Activated T-helper 17 cell treated with anti-CD3 and anti-CD28 coated beads, Interleukin-2, amount 50 U/mL, for 72 hours (primary cell): ENCODE data around the gene TOP2A. TPM values are rescaled to one million over a fixed set of nuclear protein-coding genes. Genes with fewer than 3 reads are reported as not detected.
"Not testable (repeated sequence)": the region's sequence is repeated elsewhere in the genome, so short reads cannot be mapped to it uniquely, and the experiment has no call there.

Experiments
- ATAC-seq: fragments of 150-1000 bp; cut with Tn5 transposase; replicated peaks from 2 replicates; pipeline ENCODE4 v1.10.0; 2021; ENCODE audit warnings: mild to moderate bottlenecking, moderate library complexity
- H3K27ac Mint-ChIP-seq: one replicate; pipeline ENCODE4 v1.8.0; 2022; ENCODE audit warnings: mixed read lengths
- H3K27me3 Mint-ChIP-seq: one replicate; pipeline ENCODE4 v1.8.0; 2022; ENCODE audit warnings: mixed read lengths
- H3K36me3 Mint-ChIP-seq: one replicate; pipeline ENCODE4 v1.8.0; 2022; ENCODE audit warnings: low read depth, mild to moderate bottlenecking, mixed read lengths
- H3K4me1 Mint-ChIP-seq: one replicate; pipeline ENCODE4 v1.8.0; 2022; ENCODE audit warnings: mixed read lengths
- H3K4me3 Mint-ChIP-seq: one replicate; pipeline ENCODE4 v1.8.0; 2022; ENCODE audit warnings: mild to moderate bottlenecking, mixed read lengths
- H3K9me3 Mint-ChIP-seq: one replicate; pipeline ENCODE4 v1.8.0; 2022; ENCODE audit warnings: mixed read lengths
- total RNA-seq, 2 donors: library from RNA; stranded (reverse); gene quantifications; one replicate each; pipeline ENCODE4 v1.2.3, GENCODE V29; 2022

The TOP2A gene
- total RNA-seq, 2 donors from 2014 or later: 230 to 257 TPM

DNA sequence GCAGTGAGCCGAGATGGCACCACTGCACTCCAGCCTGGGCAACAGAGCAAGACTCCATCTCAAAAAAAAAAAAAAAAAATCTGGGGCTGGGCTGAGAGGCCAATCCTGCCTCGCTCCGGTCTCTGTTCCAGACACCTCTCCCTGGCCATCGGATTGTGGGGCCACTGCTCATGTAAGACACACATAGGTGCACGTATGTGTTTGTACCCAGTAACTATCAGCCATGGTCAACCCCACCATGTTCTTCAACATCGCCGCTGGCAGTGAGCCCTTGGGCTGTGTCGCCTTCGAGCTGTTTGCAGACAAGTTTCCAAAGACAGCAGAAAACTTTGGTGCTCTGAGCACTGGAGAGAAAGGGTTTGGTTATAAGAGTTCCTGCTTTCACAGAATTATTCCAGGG, 50.0 kb downstream of the TOP2A start:
- not testable (repeated sequence) for H3K27me3 Mint-ChIP-seq, H3K36me3 Mint-ChIP-seq, H3K9me3 Mint-ChIP-seq, H3K4me1 Mint-ChIP-seq, H3K27ac Mint-ChIP-seq, ATAC-seq, H3K4me3 Mint-ChIP-seq

DNA sequence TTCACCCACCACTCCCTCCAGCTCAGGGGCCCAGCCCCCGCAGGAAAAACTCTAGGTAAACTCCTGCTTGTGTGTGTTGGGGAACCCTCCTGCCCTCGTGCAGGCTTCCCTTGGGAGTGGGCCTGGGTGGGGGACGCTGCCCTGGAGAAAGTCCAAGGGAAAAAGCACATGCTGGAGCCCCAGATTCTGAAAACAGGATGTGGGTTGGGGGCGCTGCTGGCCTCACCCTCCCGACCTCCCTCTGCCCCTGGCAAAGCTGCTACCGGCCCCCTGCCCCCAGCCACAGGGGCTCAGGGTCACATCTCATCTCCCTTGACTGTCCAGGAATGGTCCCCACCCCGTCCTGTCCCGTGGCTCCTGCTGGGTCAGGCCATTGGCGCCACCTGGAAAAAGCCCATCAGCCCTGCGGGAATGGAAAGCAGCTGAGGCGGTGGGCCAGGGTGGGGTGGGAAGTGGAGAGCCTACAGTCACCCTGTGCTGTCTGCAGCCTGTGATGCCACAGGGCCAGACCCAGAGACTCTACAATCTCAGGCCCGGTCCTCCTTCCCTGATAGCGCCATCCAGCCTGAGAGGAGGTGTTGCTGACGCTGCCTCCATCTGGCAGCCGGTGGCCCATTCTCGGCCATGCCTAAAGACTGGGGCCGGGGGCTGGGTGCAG, 50.7 kb downstream of the TOP2A start:
- Mint-ChIP-seq H3K27me3 (peaks cover 2% of the 10 kb centered on the region), H3K4me1 (peaks cover 5% of the 10 kb centered on the region), H3K4me3 (no peak overlapping the region), H3K27ac (no peak overlapping the region), H3K36me3 (no peaks in the 10 kb centered on the region), H3K9me3 (no peaks in the 10 kb centered on the region)
- no peak for ATAC-seq

DNA sequence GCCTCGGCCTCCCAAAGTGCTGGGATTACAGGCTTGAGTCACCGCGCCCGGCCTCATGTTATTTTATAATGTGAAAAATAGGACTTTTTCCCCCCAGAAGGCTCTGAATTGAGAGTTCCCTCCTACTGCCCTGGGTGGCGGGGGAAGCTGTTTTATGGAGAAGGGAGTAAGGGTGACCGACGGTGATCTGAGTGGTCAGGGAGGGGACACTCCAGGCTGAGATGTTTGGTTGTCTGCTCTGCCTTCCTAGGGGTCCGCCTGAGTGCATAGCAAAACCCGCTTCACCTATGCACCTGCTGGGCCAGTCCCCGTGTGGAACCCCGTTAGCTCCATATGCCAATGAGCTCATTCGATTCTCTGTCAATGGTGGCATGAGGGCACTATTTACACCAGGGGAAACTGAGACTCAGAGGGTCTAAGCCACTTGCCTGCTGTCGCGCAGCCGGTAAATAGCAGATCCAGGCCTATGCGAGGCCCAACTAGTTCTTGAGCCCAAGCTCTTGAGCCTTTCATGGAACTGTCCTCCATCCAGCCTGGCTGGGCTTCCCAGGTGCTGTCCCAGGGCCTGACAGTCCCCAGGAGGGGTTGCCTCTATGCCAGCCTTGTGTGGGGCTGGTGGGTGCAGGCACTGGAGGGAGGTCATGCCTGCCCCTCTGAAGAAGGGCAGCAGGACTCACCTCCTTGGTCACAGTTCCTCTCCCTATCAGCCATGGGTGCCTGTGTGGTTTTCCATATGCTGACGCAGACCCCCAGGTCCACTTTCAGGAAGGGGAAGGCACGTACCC, 51.4 kb downstream of the TOP2A start:
- Mint-ChIP-seq H3K27me3 (peaks cover 6% of the 10 kb centered on the region), H3K36me3 (no peaks in the 10 kb centered on the region), H3K9me3 (no peaks in the 10 kb centered on the region), H3K4me3 (no peak overlapping the region), H3K27ac (no peak overlapping the region), H3K4me1 (peaks cover 3% of the 10 kb centered on the region)
- no peak for ATAC-seq

DNA sequence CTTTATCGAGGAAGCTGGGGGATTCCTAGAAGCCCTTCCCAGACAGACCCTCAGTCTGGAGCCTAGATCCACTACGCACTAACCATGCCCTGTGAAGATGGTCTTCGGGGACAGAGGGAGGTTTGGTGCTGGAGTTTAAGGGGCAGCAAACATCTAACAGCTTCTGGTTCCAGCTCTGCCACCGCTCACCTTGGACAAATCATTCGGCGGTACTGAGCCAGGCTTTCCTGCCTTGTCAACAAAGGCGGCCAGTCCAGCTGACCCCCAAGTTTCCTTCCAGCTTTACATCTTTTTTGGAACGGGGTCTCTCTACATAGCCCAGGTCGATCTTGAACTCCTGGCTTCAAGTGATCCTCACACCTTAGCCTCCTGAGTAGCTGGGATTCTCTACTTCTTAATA, 52.8 kb downstream of the TOP2A start:
- Mint-ChIP-seq H3K4me3 (peak overlapping the region; percentile 12), H3K9me3 (no peaks in the 10 kb centered on the region), H3K4me1 (no peaks in the 10 kb centered on the region), H3K36me3 (no peaks in the 10 kb centered on the region), H3K27me3 (peaks cover 13% of the 10 kb centered on the region), H3K27ac (no peak overlapping the region)
- ATAC-seq: no peak

DNA sequence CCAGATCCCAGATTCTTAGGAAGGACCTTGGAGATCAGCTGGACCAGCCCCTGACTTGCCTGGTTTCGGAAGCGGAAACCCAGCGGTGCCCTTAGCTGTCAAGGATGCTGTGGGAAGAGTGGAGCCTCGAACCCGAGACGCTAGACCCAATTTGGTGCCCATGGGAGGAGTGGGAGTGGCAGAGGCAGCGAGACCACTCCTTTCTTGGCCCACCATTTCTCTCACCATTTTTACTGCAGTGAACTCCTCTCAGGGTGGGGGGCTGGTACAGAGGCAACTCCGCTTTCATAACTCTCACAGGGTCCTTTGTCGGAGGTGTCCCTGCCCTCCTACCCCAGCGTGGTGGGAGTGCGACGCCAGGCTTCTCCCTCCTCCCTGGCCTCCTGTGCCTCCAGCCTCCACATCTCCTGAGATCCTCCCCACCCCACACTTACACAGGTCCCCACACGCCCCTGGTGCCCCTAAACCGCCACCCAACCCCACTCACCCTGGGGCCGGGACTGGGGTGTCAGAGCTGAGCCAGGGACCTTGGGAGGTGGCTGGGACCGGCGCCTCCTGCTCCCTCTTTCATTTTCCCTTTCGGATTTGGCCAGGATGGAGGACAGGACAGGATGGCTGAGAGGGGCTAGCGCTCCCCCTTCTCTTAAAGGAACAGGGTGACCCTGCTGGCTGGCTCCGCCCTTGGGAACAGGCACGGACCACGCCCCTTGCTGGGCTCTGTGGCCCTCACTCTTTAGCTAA, 53.4 kb downstream of the TOP2A start, which contains the start of gene GJD3:
GJD3 (minus strand) TSS at position 617 of the 741 bp plus-strand sequence. CDS start 922 bp downstream, outside the sequence.
- Mint-ChIP-seq H3K9me3 (no peaks in the 10 kb centered on the region), H3K27ac (no peak within 1 kb of the TSS), H3K4me3 (peak within 1 kb of the TSS; percentile 38), H3K4me1 (no peaks in the 10 kb centered on the region), H3K36me3 (no peaks in the 10 kb centered on the region), H3K27me3 (peaks cover 13% of the 10 kb centered on the region)
- ATAC-seq: no peak

DNA sequence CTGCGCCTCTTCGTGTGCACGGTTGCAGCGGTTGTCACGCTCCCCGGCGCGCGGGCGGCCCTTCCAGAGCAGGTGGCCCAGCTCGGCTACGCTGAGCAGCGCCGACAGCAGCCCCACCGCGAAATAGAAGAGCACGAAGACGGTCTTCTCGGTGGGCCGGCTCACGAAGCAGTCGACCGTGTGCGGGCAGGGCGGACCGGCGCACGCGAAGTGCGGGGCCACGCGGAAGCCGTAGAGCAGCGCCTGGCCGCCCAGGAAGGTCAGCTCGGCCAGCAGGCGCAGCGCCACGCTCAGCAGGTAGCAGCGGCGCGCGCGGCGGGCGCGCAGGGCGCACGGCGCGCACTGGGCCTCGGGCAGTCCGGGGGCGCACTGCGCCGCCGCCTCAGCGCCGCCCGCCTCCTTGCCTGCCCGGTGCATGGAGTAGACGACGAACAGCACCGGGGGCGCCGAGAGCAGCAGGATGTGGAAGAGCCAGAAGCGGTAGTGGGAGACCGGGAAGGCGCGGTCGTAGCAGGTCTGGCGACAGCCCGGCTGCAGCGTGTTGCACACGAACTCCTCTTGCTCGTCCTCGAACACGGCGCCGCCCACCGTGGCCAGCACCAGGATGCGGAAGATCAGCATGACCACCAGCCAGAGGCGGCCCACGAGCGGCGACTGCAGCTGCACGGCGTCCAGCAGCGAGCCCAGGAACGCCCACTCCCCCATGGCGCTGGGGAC, 54.4 kb downstream of the TOP2A start:
- peak overlapping the region; percentile 38 for H3K4me3 Mint-ChIP-seq
- H3K36me3 Mint-ChIP-seq: no peaks in the 10 kb centered on the region
- peak; percentile 38 for ATAC-seq
- no peak overlapping the region for H3K27ac Mint-ChIP-seq
- peaks cover 13% of the 10 kb centered on the region for H3K27me3 Mint-ChIP-seq
- H3K4me1 Mint-ChIP-seq: no peaks in the 10 kb centered on the region
- H3K9me3 Mint-ChIP-seq: no peaks in the 10 kb centered on the region

DNA sequence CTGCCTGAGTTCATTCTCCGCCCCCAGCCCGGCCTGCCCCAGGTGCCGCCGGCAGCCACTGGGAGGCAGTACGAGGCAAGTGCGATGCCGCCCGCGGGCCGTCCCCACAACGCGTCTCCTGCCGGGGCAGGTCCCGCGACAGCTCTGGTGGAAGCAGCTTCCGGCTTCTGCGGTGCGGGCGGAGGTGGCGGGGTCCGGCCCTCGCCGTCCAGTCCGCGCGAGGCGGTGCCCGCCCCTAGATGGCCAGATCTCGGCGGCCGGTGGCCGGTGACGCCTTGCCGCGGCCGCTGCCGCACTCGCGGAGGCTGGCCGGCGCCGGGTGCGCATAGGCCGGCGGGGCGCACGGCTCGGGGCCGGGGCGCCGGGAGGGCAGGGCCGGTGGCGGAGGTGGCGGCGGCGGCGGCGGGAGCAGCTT, 55.0 kb downstream of the TOP2A start:
- H3K9me3 Mint-ChIP-seq: no peaks in the 10 kb centered on the region
- H3K4me1 Mint-ChIP-seq: no peaks in the 10 kb centered on the region
- no peaks in the 10 kb centered on the region for H3K36me3 Mint-ChIP-seq
- ATAC-seq: peak; percentile 93
- H3K4me3 Mint-ChIP-seq: peak overlapping the region; percentile 38
- H3K27me3 Mint-ChIP-seq: peaks cover 13% of the 10 kb centered on the region
- H3K27ac Mint-ChIP-seq: no peak overlapping the region

DNA sequence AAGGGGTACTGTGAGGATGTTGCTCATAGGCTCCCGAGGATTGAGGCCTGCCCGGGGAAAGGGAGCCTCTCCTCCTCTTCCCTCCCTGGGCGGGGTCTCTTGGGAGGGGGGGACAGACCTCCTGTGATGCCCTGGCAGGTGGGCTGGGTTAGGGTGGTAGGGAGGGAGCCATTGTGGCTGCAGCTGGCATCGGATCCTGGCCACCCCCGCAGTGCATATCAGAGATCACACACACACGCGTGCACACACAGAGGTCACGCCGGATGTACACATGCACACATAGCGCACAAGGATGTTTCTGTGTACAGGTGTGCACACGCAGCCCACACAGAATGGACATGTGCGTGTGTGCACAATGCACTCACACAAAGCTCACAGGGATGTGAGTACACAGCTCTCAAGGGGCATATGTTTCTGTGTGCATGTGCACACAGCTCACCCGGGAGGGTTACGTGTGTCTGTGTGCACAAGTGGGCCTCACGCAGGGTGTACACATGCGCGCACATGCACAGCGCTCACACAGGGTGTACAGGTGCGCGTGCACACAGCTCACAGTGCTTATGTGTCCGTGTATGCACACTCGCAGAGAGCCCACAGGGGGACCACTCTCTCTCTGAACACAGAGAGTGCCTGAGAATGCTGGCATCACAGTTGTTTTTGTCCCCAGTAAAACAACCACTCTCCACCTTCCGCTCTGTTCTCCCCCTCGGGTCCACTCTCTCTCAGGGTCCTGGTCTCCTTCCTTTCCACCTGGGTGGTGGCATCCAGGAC, 55.6 kb downstream of the TOP2A start:
- Mint-ChIP-seq H3K36me3 (peaks cover under 1% of the 10 kb centered on the region), H3K4me1 (no peaks in the 10 kb centered on the region), H3K27me3 (peaks cover 13% of the 10 kb centered on the region), H3K27ac (no peak overlapping the region), H3K4me3 (peak overlapping the region; percentile 38), H3K9me3 (no peaks in the 10 kb centered on the region)
- peak; percentile 4 for ATAC-seq

DNA sequence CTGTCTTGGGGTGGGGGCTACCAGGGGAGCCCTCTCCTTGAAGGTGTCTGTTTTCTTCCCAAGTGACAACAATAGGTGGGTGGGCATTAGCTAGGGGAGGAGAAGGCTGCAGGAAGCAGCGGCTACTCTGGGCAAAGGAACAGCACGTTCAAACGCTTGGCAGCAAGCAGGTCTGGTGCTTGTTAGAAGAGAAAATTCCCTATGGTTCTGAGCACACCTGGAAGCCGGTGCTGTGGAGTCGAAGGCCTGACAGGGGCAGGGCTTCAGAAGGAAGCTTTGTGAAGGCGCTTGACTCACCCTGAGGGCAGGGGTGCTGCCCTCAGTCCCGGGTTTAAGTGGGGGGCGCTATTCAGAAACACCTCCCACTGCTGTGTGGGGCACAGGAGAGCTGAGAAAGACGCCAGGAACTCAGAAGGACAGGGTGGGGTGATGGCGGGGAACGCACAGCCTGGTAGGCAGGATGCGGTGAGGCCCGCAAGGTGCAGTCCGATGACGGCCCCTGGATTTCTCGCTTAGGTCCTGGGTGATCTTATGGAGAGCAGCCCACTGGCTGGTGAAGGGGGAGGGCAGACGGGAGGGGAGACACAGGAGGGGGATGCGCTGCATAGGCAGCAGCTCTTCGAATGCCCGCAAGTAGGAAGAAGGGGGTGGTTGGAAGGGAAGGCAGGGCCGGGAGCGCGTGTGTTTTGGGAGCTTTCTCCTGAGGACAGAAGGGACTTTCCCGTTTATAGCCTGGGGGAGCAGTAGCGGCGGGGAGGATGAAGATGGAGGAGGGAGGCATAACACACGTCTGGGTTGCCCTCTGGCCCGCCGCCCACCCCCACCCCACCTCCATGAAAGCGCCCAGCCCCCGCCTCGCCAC, 56.4 kb downstream of the TOP2A start:
- Mint-ChIP-seq H3K27me3 (peaks cover 13% of the 10 kb centered on the region), H3K36me3 (peaks cover 5% of the 10 kb centered on the region), H3K9me3 (no peaks in the 10 kb centered on the region), H3K4me3 (peak overlapping the region; percentile 38), H3K4me1 (no peaks in the 10 kb centered on the region), H3K27ac (no peak overlapping the region)
- no peak for ATAC-seq

DNA sequence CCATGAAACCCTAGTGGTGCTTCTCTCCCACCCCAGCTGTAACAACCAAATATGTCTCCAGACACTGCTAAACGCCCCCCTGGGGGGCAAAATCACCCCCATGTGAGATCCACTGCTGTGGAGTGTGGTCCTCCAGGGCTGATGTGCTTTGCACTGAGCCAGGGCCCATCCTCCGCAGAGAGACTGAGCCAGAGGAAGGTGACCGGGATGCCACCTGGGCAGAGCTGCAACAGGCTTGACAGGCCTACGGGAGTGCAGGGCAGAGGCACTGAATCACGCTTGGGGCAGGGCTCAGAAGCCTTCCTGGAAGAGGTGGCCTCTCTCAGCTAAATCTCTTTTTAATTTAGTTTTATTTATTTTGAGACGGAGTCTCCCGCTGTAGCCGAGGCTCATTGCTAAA, 57.6 kb downstream of the TOP2A start:
- H3K36me3 Mint-ChIP-seq: peaks cover 11% of the 10 kb centered on the region
- H3K4me1 Mint-ChIP-seq: no peaks in the 10 kb centered on the region
- no peak overlapping the region for H3K27ac Mint-ChIP-seq
- no peaks in the 10 kb centered on the region for H3K9me3 Mint-ChIP-seq
- peaks cover 13% of the 10 kb centered on the region for H3K27me3 Mint-ChIP-seq
- ATAC-seq: no peak
- no peak overlapping the region for H3K4me3 Mint-ChIP-seq

DNA sequence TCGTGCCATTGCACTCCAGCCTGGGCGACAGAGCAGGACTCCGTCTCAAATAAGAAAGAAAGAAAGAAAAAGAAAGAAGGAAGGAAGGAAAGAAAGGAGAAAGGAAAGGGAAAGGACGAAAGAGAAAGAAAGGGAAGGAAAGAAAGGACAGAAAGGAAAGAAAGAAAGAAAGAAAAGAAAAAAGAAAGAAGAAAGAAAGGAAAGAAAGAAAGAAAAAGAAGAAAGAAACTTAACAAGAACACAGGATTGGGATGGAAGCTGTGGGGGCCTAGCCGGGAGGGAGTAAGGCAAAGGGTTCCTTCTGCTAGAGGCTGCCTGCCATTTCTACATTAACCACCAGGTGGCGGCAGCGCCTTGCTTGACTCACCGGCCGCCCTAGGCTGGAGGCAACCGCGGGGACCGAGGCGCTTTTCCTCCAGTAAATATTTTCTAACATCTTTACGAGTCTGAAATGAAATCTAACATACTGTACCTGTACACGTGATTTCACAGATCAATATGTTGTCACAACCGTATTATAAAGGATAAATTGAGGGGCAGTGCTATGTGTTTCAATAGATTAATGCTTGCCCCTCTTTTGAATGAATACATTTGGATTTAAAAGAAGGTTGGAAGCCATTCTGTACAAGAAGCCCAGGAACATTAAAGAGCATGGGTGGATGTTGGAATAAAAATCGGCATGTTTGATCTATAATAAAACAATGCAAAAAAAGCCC, 59.2 kb downstream of the TOP2A start:
- Mint-ChIP-seq H3K4me1 (no peaks in the 10 kb centered on the region), H3K27me3 (peaks cover 13% of the 10 kb centered on the region), H3K9me3 (no peaks in the 10 kb centered on the region), H3K36me3 (peaks cover 19% of the 10 kb centered on the region), H3K4me3 (peak overlapping the region; percentile 31), H3K27ac (no peak overlapping the region)
- peak; percentile 60 for ATAC-seq

DNA sequence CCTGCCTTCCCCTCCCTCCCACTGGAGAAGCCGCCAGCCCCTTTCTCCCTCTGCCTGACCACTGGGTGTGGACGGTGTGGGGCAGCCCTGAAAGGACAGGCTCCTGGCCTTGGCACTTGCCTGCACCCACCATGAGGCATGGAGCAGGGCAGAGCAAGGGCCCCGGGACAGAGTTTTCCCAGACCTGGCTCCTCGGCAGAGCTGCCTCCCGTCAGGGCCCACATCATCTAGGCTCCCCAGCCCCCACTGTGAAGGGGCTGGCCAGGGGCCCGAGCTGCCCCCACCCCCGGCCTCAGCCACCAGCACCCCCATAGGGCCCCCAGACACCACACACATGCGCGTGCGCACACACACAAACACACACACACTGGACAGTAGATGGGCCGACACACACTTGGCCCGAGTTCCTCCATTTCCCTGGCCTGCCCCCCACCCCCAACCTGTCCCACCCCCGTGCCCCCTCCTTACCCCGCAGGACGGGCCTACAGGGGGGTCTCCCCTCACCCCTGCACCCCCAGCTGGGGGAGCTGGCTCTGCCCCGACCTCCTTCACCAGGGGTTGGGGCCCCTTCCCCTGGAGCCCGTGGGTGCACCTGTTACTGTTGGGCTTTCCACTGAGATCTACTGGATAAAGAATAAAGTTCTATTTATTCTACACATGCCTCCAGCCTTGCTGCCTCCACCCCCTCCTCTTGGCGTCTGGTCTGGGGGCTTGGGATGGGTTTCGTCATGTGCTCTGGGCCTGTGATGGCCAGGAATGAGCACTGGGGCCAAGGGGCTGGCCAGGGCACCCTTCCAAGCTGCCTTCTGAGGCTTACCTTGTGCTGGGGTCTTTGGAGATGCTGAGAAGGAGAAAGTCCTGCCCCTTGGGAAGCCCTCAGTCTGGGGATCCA, 60.5 kb downstream of the TOP2A start:
- Mint-ChIP-seq H3K27ac (peak overlapping the region; percentile 36), H3K9me3 (no peaks in the 10 kb centered on the region), H3K4me3 (no peak overlapping the region), H3K36me3 (peaks cover 32% of the 10 kb centered on the region), H3K4me1 (peaks cover 5% of the 10 kb centered on the region), H3K27me3 (peaks cover 11% of the 10 kb centered on the region)
- ATAC-seq: no peak
